SIG-M5 treated with dmso at 0.1 percent for 504 hours (cell line): ENCODE results near the gene CCDC120.

Experiments used
- DNase-seq: peaks from one replicate; lab custom pipeline; 2025; ENCODE audit not compliant: unreplicated experiment; lab: John Stamatoyannopoulos, UW

CCDC120 gene

GRCh38 chrX:49061490-49061889, 2.7 kb downstream of the CCDC120 start:
- no peak for DNase-seq

- DNase-seq = no peak
These were observed 3.1 kb downstream of the CCDC120 start for GRCh38 chrX:49061916-49062315.

GRCh38 chrX:49063715-49064114, 4.9 kb downstream of the CCDC120 start:
- DNase-seq = no peak

GRCh38 chrX:49064303-49064702, 5.5 kb downstream of the CCDC120 start:
- no peak for DNase-seq

- no peak for DNase-seq
These were observed 5.9 kb downstream of the CCDC120 start for GRCh38 chrX:49064735-49065134.

- no peak for DNase-seq
These were observed 7.5 kb downstream of the CCDC120 start for GRCh38 chrX:49066278-49066677.

GRCh38 chrX:49066690-49067089, 7.9 kb downstream of the CCDC120 start:
- no peak for DNase-seq

- DNase-seq = no peak
These were observed 8.7 kb downstream of the CCDC120 start for GRCh38 chrX:49067285-49068120.

- DNase-seq = no peak
These were observed 10.2 kb downstream of the CCDC120 start for GRCh38 chrX:49069038-49069437.

- no peak for DNase-seq
These were observed 12.2 kb downstream of the CCDC120 start for GRCh38 chrX:49070988-49071387.

GRCh38 chrX:49071877-49072711, 13.3 kb downstream of the CCDC120 start:
- no peak for DNase-seq

GRCh38 chrX:49072712-49073095, 13.9 kb downstream of the CCDC120 start:
- DNase-seq = no peak

GRCh38 chrX:49073601-49074575, 15.1 kb downstream of the CCDC120 start, which contains the start of gene PRAF2:
Gene PRAF2 (minus strand): TSS chrX:49074002. CDS start chrX:49073987, 15 bp downstream.
- DNase-seq = peak; percentile 84

GRCh38 chrX:49075347-49075746, 16.5 kb downstream of the CCDC120 start:
- DNase-seq = no peak

- DNase-seq = no peak
These were observed 19.1 kb downstream of the CCDC120 start for GRCh38 chrX:49077941-49078340.

GRCh38 chrX:49079489-49080428, 21.0 kb downstream of the CCDC120 start, which contains the start of gene WDR45:
Gene WDR45 (minus strand): TSS chrX:49079887. CDS start chrX:49078095, 1,792 bp downstream.
- peak; percentile 75 for DNase-seq

- no peak for DNase-seq
These were observed 23.6 kb downstream of the CCDC120 start for GRCh38 chrX:49082271-49082871.

GRCh38 chrX:49089553-49089952, 30.8 kb downstream of the CCDC120 start:
- no peak for DNase-seq

GRCh38 chrX:49096419-49096818, 37.6 kb downstream of the CCDC120 start:
- DNase-seq = no peak
